Testis (tissue), 3 donors: ENCODE results near the gene ARHGEF7. TPM values are rescaled to one million over a fixed set of nuclear protein-coding genes. Genes with fewer than 3 reads are reported as not detected.

Experiments
- DNase-seq: peaks from one replicate; pipeline ENCODE4 v3.0.0-alpha.2; 2019
- H3K27ac ChIP-seq, 2 donors: fragments of 200-600 bp; sonication (generic); one replicate each; pipeline ENCODE4 v1.5.1; 2019
- H3K27me3 ChIP-seq: fragments of 200-600 bp; sonication (generic); one replicate; pipeline ENCODE4 v1.5.1; 2019
- H3K36me3 ChIP-seq: fragments of 200-600 bp; sonication (generic); one replicate; pipeline ENCODE4 v1.5.1; 2017; ENCODE audit warnings: low read depth; ENCODE audit errors: missing control alignments
- H3K4me1 ChIP-seq: fragments of 200-600 bp; sonication (generic); one replicate; pipeline ENCODE4 v1.5.1; 2019
- H3K4me3 ChIP-seq, 2 donors: fragments of 200-600 bp; sonication (generic); one replicate each; pipeline ENCODE4 v1.5.1; 2017 to 2019
- H3K9me3 ChIP-seq: fragments of 200-600 bp; sonication (generic); one replicate; pipeline ENCODE4 v1.5.1; 2017
- CTCF ChIP-seq, 3 experiments: fragments of 450-650 bp in 2 of 3; fragments of 200-600 bp in 1 of 3; sonication (generic) in 1 of 3; IDR thresholded peaks; one replicate each; pipeline ENCODE4 v1.5.1; 2016 to 2019; ENCODE audit warnings: antibody characterized with exemption in 3 of 3, mild to moderate bottlenecking in 2 of 3, moderate library complexity in 1 of 3
- POLR2A ChIP-seq: fragments of 450-650 bp; IDR thresholded peaks from one replicate; pipeline ENCODE4 v1.6.1; 2017; ENCODE audit warnings: antibody characterized with exemption, mild to moderate bottlenecking, moderate library complexity
- WGBS, 2 donors: methylation state at CpG; one replicate each; pipeline ENCODE4 v1.1.5; 2018; 5-methylcytosine and 5-hydroxymethylcytosine counted together
- intact Hi-C: fragments of 100-400 bp; cut with DNase I; formaldehyde crosslinking; loops from one replicate; pipeline ENCODE4 v1.15.1; 2023; ENCODE audit warnings: low total_unique reads
- polyA plus RNA-seq: library from polyadenylated mRNA; stranded (reverse); fragments of 350-450 nt; fragmentation: Illumina TruSeq; extraction: RNeasy Lipid Tissue Mini Kit (QIAGEN cat#74804); gene quantifications from one replicate; pipeline ENCODE4 v1.2.3, GENCODE V29; 2014; ENCODE audit warnings: low read depth, low replicate concordance; ENCODE audit not compliant: insufficient read depth
- total RNA-seq, 2 donors: library from RNA; depleted of rRNA; stranded (reverse); fragments of >200 nt; gene quantifications; one replicate each; pipeline ENCODE4 v1.2.3, GENCODE V29; 2016

The ARHGEF7 gene
- total and polyA plus RNA-seq, 3 donors from 2014 or later = 73.6 to 136 (median 118) TPM

DNA sequence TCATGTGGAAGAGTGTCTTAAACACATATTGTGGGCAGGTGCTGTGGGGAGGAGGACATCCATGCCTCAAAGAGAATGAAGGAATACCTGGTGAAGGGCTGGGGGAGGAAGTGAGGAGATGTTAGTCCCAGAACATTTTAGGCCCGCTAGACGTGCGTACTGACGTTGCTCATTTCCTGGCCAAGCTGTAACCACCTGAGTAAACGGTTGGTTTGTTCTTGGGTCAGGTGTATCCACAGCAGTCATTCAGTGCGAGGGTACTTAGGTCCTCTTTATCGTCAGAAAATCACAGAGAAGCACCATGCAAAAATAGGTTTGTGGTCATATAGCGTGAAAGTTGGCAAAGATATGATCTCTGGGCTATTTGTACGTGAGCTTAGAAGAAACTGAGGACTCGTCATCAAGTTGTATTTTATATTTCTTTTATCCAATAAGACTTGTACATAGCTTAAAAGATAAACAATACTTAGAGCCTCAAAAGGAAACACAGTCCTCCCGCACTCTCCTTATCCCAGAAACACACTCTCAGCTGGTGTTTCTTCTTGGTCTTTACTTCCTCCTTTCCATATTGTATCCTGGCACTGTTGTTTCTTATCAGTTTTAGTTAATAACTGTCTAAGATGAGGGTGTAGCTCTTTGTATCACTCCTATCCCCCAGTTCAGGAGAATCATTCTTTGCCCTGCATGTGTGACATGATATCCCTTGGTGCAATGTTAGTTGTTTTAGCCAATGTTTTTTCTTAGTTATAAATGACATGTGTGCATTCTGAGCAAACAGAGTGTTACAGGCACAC is 52.0 kb downstream of the ARHGEF7 start:
- TF ChIP-seq POLR2A (no peak), CTCF (IDR thresholded peaks at IDR 0.05) (no peak)
- no peak overlapping the region for H3K4me3 ChIP-seq
- DNase-seq = no peak
- H3K27me3 ChIP-seq = no peaks in the 10 kb centered on the region
- WGBS, 2 donors = 90 to 92% methylated on average over 11 of the region's 11 CpGs
- no peak overlapping the region for H3K27ac ChIP-seq
- H3K9me3 ChIP-seq = no peaks in the 10 kb centered on the region
- H3K36me3 ChIP-seq = no peaks in the 10 kb centered on the region
- no peaks in the 10 kb centered on the region for H3K4me1 ChIP-seq
- intact Hi-C loops = no loop called here

GRCh38 chr13:111168107-111168506 is 53.0 kb downstream of the ARHGEF7 start:
- Histone ChIP-seq H3K27ac (no peak overlapping the region), H3K4me3 (no peak overlapping the region), H3K9me3 (no peaks in the 10 kb centered on the region), H3K36me3 (no peaks in the 10 kb centered on the region), H3K4me1 (no peaks in the 10 kb centered on the region), H3K27me3 (no peaks in the 10 kb centered on the region)
- DNase-seq = no peak
- WGBS, 2 donors = 86% methylated on average over 8 of the region's 8 CpGs
- TF ChIP-seq CTCF (IDR thresholded peaks at IDR 0.05) = no peak
- TF ChIP-seq POLR2A = no peak
- intact Hi-C loops = no loop called here

DNA sequence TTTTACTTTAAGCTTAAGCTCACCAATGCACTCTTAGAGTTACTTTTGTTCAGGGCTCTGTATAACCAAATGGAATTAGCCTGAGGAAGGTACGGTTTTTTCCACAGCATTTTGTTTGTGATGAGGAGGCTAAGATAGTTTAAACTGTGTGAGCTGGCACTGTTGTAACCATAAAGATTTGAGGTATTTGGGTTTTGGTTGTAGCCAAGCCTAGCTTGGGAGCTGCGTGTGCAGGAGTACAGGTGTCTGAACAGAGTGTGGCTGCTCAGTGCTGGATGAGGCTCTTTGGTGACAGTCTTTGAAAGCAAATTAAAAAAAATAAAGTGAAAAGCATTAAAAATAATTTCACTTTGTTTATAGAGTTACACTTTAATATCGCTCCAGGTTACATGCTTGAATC is 56.0 kb downstream of the ARHGEF7 start:
- TF ChIP-seq CTCF (IDR thresholded peaks at IDR 0.05) (no peak), POLR2A (no peak)
- Histone ChIP-seq H3K36me3 (no peaks in the 10 kb centered on the region), H3K27ac (no peak overlapping the region), H3K4me1 (no peaks in the 10 kb centered on the region), H3K9me3 (no peaks in the 10 kb centered on the region), H3K27me3 (no peaks in the 10 kb centered on the region), H3K4me3 (no peak overlapping the region)
- WGBS, 2 donors = 86 to 87% methylated on average over 3 of the region's 3 CpGs
- no peak for DNase-seq
- intact Hi-C loops = no loop called here

GRCh38 chr13:111171629-111172028 is 56.5 kb downstream of the ARHGEF7 start:
- Histone ChIP-seq H3K36me3 (no peaks in the 10 kb centered on the region), H3K4me1 (no peaks in the 10 kb centered on the region), H3K4me3 (no peak overlapping the region), H3K27me3 (no peaks in the 10 kb centered on the region), H3K9me3 (no peaks in the 10 kb centered on the region), H3K27ac (no peak overlapping the region)
- WGBS, 2 donors = 90 to 94% methylated on average over 2 of the region's 2 CpGs
- TF ChIP-seq POLR2A = no peak
- TF ChIP-seq CTCF (IDR thresholded peaks at IDR 0.05) = no peak
- intact Hi-C loops = no loop called here
- no peak for DNase-seq
